H9 (cell line): ENCODE results near the gene COL4A2. TPM values are rescaled to one million over a fixed set of nuclear protein-coding genes. Genes with fewer than 3 reads are reported as not detected.

Experiments
- DNase-seq: peaks from one replicate; pipeline ENCODE4 v3.0.0-alpha.2; 2017
- H2AFZ ChIP-seq: one replicate; pipeline ENCODE4 v1.6.1; 2013; ENCODE audit warnings: mild to moderate bottlenecking, low read length, control low read depth, moderate library complexity
- H2AK5ac ChIP-seq: 2 replicates; pipeline ENCODE4 v1.6.1; 2013; ENCODE audit warnings: low read length, control low read depth, mixed read lengths; ENCODE audit not compliant: insufficient read length
- H2BK120ac ChIP-seq: one replicate; pipeline ENCODE4 v1.6.1; 2013; ENCODE audit warnings: low read depth, mild to moderate bottlenecking, low read length, control low read depth, inconsistent platforms; ENCODE audit not compliant: poor library complexity, severe bottlenecking
- H2BK12ac ChIP-seq: 2 replicates; pipeline ENCODE4 v1.6.1; 2013; ENCODE audit warnings: low read length, control low read depth, mixed read lengths, low read depth; ENCODE audit not compliant: insufficient read length
- H2BK15ac ChIP-seq: 2 replicates; pipeline ENCODE4 v1.6.1; 2013; ENCODE audit warnings: low read depth, low read length, control low read depth
- H2BK20ac ChIP-seq: one replicate; pipeline ENCODE4 v1.6.1; 2013; ENCODE audit warnings: low read depth, mild to moderate bottlenecking, low read length, control low read depth, inconsistent platforms; ENCODE audit not compliant: poor library complexity, severe bottlenecking
- H2BK5ac ChIP-seq: 2 replicates; pipeline ENCODE4 v1.6.1; 2013; ENCODE audit warnings: low read length, control low read depth, mixed read lengths; ENCODE audit not compliant: insufficient read length
- H3K14ac ChIP-seq: 2 replicates; pipeline ENCODE4 v1.6.1; 2013; ENCODE audit warnings: low read length, control low read depth; ENCODE audit not compliant: insufficient read depth
- H3K18ac ChIP-seq: 2 replicates; pipeline ENCODE4 v1.6.1; 2013; ENCODE audit warnings: low read depth, mild to moderate bottlenecking, mixed read lengths, low read length, control low read depth; ENCODE audit not compliant: insufficient read length
- H3K23ac ChIP-seq: 2 replicates; pipeline ENCODE4 v1.6.1; 2013; ENCODE audit warnings: low read length, control low read depth, mixed read lengths, low read depth; ENCODE audit not compliant: insufficient read length
- H3K23me2 ChIP-seq: 2 replicates; pipeline ENCODE4 v1.6.1; 2013; ENCODE audit warnings: low read depth, mild to moderate bottlenecking, mixed read lengths, low read length, control low read depth; ENCODE audit not compliant: insufficient read length, poor library complexity, severe bottlenecking
- H3K27ac ChIP-seq: 2 replicates; pipeline ENCODE4 v1.5.1; 2013; ENCODE audit warnings: low read length, control low read depth, mixed read lengths, low read depth; ENCODE audit not compliant: insufficient read length
- H3K27me3 ChIP-seq: 2 replicates; pipeline ENCODE4 v1.6.1; 2013; ENCODE audit warnings: low read length, control low read depth, inconsistent platforms; ENCODE audit not compliant: insufficient read depth
- H3K4ac ChIP-seq: 2 replicates; pipeline ENCODE4 v1.6.1; 2013; ENCODE audit warnings: low read depth, mild to moderate bottlenecking, control low read depth, inconsistent platforms, low read length, moderate library complexity
- H3K4me1 ChIP-seq: 2 replicates; pipeline ENCODE4 v1.6.1; 2013; ENCODE audit warnings: low read length, control low read depth, inconsistent platforms; ENCODE audit not compliant: insufficient read depth
- H3K4me2 ChIP-seq: 2 replicates; pipeline ENCODE4 v1.6.1; 2013; ENCODE audit warnings: low read length, control low read depth, mixed read lengths; ENCODE audit not compliant: insufficient read length, insufficient read depth
- H3K56ac ChIP-seq: 2 replicates; pipeline ENCODE4 v1.6.1; 2013; ENCODE audit warnings: low read depth, mild to moderate bottlenecking, mixed read lengths, low read length, control low read depth; ENCODE audit not compliant: insufficient read length
- H3K79me1 ChIP-seq: 2 replicates; pipeline ENCODE4 v1.6.1; 2013; ENCODE audit warnings: low read depth, mild to moderate bottlenecking, moderate library complexity, low read length, control low read depth, inconsistent platforms; ENCODE audit not compliant: insufficient read depth, poor library complexity, severe bottlenecking
- H3K79me2 ChIP-seq: 2 replicates; pipeline ENCODE4 v1.6.1; 2013; ENCODE audit warnings: low read length, control low read depth, inconsistent platforms; ENCODE audit not compliant: insufficient read depth
- H3K9ac ChIP-seq: 2 replicates; pipeline ENCODE4 v1.6.1; 2013; ENCODE audit warnings: low read length, control low read depth, mixed read lengths; ENCODE audit not compliant: insufficient read length; ENCODE audit errors: extremely low read depth
- H3K9me3 ChIP-seq: one replicate; pipeline ENCODE4 v1.6.1; 2013; ENCODE audit warnings: low read depth, low read length, inconsistent platforms; ENCODE audit not compliant: control insufficient read depth
- H3T11ph ChIP-seq: one replicate; pipeline ENCODE4 v1.6.1; 2013; ENCODE audit warnings: mild to moderate bottlenecking, low read length, control low read depth, inconsistent platforms
- H4K20me1 ChIP-seq: one replicate; pipeline ENCODE4 v1.6.1; 2013; ENCODE audit not compliant: control insufficient read depth, insufficient read length, insufficient read depth
- H4K5ac ChIP-seq: 2 replicates; pipeline ENCODE4 v1.6.1; 2013; ENCODE audit warnings: low read depth, mild to moderate bottlenecking, mixed read lengths, low read length, control low read depth; ENCODE audit not compliant: insufficient read length
- H4K8ac ChIP-seq: replicated peaks from 2 replicates; pipeline ENCODE4 v1.6.1; 2013; ENCODE audit warnings: low read length, control low read depth, mixed read lengths, low read depth; ENCODE audit not compliant: insufficient read length
- H4K91ac ChIP-seq: 2 replicates; pipeline ENCODE4 v1.6.1; 2013; ENCODE audit warnings: low read depth, mild to moderate bottlenecking, moderate library complexity, mixed read lengths, low read length, control low read depth; ENCODE audit not compliant: insufficient read length
- H3K27ac Mint-ChIP-seq, 3 experiments: 2 replicates in 2 of 3; 3 replicates in 1 of 3; pipeline ENCODE4 v1.8.0; 2020 to 2021; ENCODE audit warnings: mixed read lengths in 3 of 3, mild to moderate bottlenecking in 1 of 3, moderate library complexity in 1 of 3
- H3K27me3 Mint-ChIP-seq: 2 replicates; pipeline ENCODE4 v1.8.0; 2021; ENCODE audit warnings: low read depth, mild to moderate bottlenecking, moderate library complexity, mixed read lengths
- H3K36me3 Mint-ChIP-seq, 3 experiments: 2 replicates in 2 of 3; 3 replicates in 1 of 3; pipeline ENCODE4 v1.8.0; 2020 to 2021; ENCODE audit warnings: low read depth in 3 of 3, mixed read lengths in 3 of 3; ENCODE audit not compliant: insufficient read depth in 1 of 3
- H3K4me1 Mint-ChIP-seq, 2 experiments: 2 replicates each; pipeline ENCODE4 v1.8.0; 2020; ENCODE audit warnings: mixed read lengths in 2 of 2
- H3K4me3 Mint-ChIP-seq, 2 experiments: 2 replicates in 1 of 2; 3 replicates in 1 of 2; pipeline ENCODE4 v1.8.0; 2020 to 2021; ENCODE audit warnings: mild to moderate bottlenecking in 2 of 2, mixed read lengths in 2 of 2, moderate library complexity in 1 of 2
- H3K9me3 Mint-ChIP-seq, 2 experiments: 2 replicates in 1 of 2; 3 replicates in 1 of 2; pipeline ENCODE4 v1.8.0; 2020; ENCODE audit warnings: mild to moderate bottlenecking in 2 of 2, mixed read lengths in 2 of 2, moderate library complexity in 1 of 2
- CTCF ChIP-seq: fragments of 200-600 bp; sonication (generic); conservative IDR thresholded peaks from 3 replicates; pipeline ENCODE4 v1.8.0; 2021; ENCODE audit warnings: antibody characterized with exemption, mild to moderate bottlenecking
- WGBS: extraction: QIAGEN DNeasy Blood & Tissue Kit; methylation state at CpG from one replicate; pipeline ENCODE4 v1.1.7; 2013; ENCODE audit warnings: missing lambda C conversion rate, low lambda C conversion rate, mixed read lengths; ENCODE audit not compliant: insufficient read length; ENCODE audit errors: extremely low coverage; 5-methylcytosine and 5-hydroxymethylcytosine counted together
- total RNA-seq: library from RNA; stranded (reverse); gene quantifications from 2 replicates; pipeline ENCODE4 v1.2.1, GENCODE V29; 2021

The COL4A2 gene
- total RNA-seq, 1 experiment from 2014 or later = 76.5 TPM

GRCh38 chr13:110344320-110344719 is 37.2 kb downstream of the COL4A2 start:
- TF ChIP-seq CTCF = no peak
- Histone ChIP-seq H3K27ac (no peak overlapping the region), H2AFZ (no peak overlapping the region), H4K5ac (no peak overlapping the region), H3K9ac (no peak overlapping the region), H3K23me2 (no peaks in the 10 kb centered on the region), H2BK20ac (no peak overlapping the region), H4K20me1 (no peaks in the 10 kb centered on the region), H3K18ac (no peak overlapping the region), H3K27me3 (no peaks in the 10 kb centered on the region), H2BK5ac (no peak overlapping the region), H2BK12ac (no peak overlapping the region), H3K4ac (no peak overlapping the region), H2BK120ac (no peak overlapping the region), H3K56ac (no peak overlapping the region), H4K91ac (no peak overlapping the region), H2AK5ac (no peak overlapping the region), H3K4me2 (no peak overlapping the region), H3K79me2 (peaks cover 2% of the 10 kb centered on the region; the same call in 1 of the 2 replicates), H4K8ac (no peak overlapping the region), H3K79me1 (peaks cover 6% of the 10 kb centered on the region), H3K23ac (no peak overlapping the region), H2BK15ac (no peak overlapping the region), H3T11ph (no peak overlapping the region), H3K14ac (no peak overlapping the region), H3K4me1 (peaks cover 6% of the 10 kb centered on the region; the same call in 1 of the 2 replicates), H3K9me3 (no peaks in the 10 kb centered on the region)
- Mint-ChIP-seq H3K36me3 (no peaks in the 10 kb centered on the region), H3K4me3 (no peak overlapping the region), H3K9me3 (no peaks in the 10 kb centered on the region; a peak in 1 of 5 replicates), H3K4me1 (peaks cover 26 to 33% of the 10 kb centered on the region in 2 experiments), H3K27me3 (no peaks in the 10 kb centered on the region; the same call in 1 of the 2 replicates), H3K27ac (no peak overlapping the region; a peak in 1 of 7 replicates)
- no CpG with 5 or more reads among the region's 5 CpGs for WGBS
- no peak for DNase-seq
